GM08714 (cell line): Measurements from ENCODE around the gene ASPG.
"Not testable (repeated sequence)": the region's sequence is repeated elsewhere in the genome, so short reads cannot be mapped to it uniquely, and the experiment has no call there.

Experiments used
- H3K4me3 ChIP-seq: fragments of 200-500 bp; sonication (Bioruptor generic); 2 replicates; pipeline ENCODE4 v1.5.1; 2014; ENCODE audit warnings: mild to moderate bottlenecking, low read length, inconsistent platforms
- ZNF274 ChIP-seq: IDR thresholded peaks from 2 replicates; pipeline ENCODE4 v1.6.1; 2012; ENCODE audit warnings: mild to moderate bottlenecking, low read depth, low read length

The ASPG gene

GRCh38 chr14:104150136-104151025 is 64.9 kb downstream of the ASPG start:
- H3K4me3 ChIP-seq: no peak overlapping the region
- TF ChIP-seq ZNF274: no peak

GRCh38 chr14:104151026-104151381 is 65.5 kb downstream of the ASPG start:
- H3K4me3 ChIP-seq: no peak overlapping the region
- TF ChIP-seq ZNF274: no peak

GRCh38 chr14:104151566-104152245 is 66.2 kb downstream of the ASPG start:
- no peak overlapping the region for H3K4me3 ChIP-seq
- TF ChIP-seq ZNF274: no peak

- TF ChIP-seq ZNF274: no peak
- H3K4me3 ChIP-seq: no peak overlapping the region
Observed at GRCh38 chr14:104152246-104152575, 66.7 kb downstream of the ASPG start.

GRCh38 chr14:104152686-104153393 is 67.3 kb downstream of the ASPG start:
- no peak for TF ChIP-seq ZNF274
- H3K4me3 ChIP-seq: no peak overlapping the region

- H3K4me3 ChIP-seq: not testable (repeated sequence)
Observed at GRCh38 chr14:104153394-104153755, 67.9 kb downstream of the ASPG start.

- no peak for TF ChIP-seq ZNF274
- no peak overlapping the region for H3K4me3 ChIP-seq
Observed at GRCh38 chr14:104154246-104154645, 68.7 kb downstream of the ASPG start.

GRCh38 chr14:104155513-104155912 is 70.0 kb downstream of the ASPG start:
- no peak for TF ChIP-seq ZNF274
- no peak overlapping the region for H3K4me3 ChIP-seq

- no peak for TF ChIP-seq ZNF274
- no peak overlapping the region for H3K4me3 ChIP-seq
Observed at GRCh38 chr14:104156142-104156541, 70.6 kb downstream of the ASPG start.

GRCh38 chr14:104157016-104157928 is 71.8 kb downstream of the ASPG start:
- TF ChIP-seq ZNF274: no peak

GRCh38 chr14:104158827-104159798 is 73.6 kb downstream of the ASPG start:
- TF ChIP-seq ZNF274: no peak
- no peak overlapping the region for H3K4me3 ChIP-seq

More at GRCh38 chr14:104157016-104157928, 71.8 kb downstream of the ASPG start:
- no peak overlapping the region for H3K4me3 ChIP-seq

- TF ChIP-seq ZNF274: no peak
- H3K4me3 ChIP-seq: no peak overlapping the region
Observed at GRCh38 chr14:104159990-104160389, 74.5 kb downstream of the ASPG start.
